GM12878 (cell line): ENCODE measurements around the gene ACTG1. TPM values are rescaled to one million over a fixed set of nuclear protein-coding genes. Genes with fewer than 3 reads are reported as not detected.

Source experiments
- ATAC-seq: fragments of 200-7000 bp; cut with Tn5 transposase; 3 replicates; pipeline ENCODE4 v1.9.1; 2020; ENCODE audit warnings: mild to moderate bottlenecking, moderate library complexity
- BruUV-seq: library from RNA; stranded (reverse); fragments of 400-500 nt; replicated peaks from 2 replicates; lab custom pipeline; 2021; lab: Mats Ljungman, UMichigan
- CTCF ChIA-PET: fragments of 300-600 bp; sonication (Branson Sonifier 250); formaldehyde crosslinking; extraction: SDS; loops from one replicate; lab custom pipeline; 2021; ENCODE audit warnings: inconsistent platforms; lab: Yijun Ruan, JAX
- POLR2A ChIA-PET: fragments of 350-600 bp; formaldehyde crosslinking; extraction: SDS; loops from one replicate; lab custom pipeline; 2021; ENCODE audit warnings: inconsistent platforms; lab: Charles Lee
- RAD21 ChIA-PET: fragments of 300-600 bp; sonication (Branson Sonifier 250); formaldehyde crosslinking; loops from one replicate; lab custom pipeline; 2023; ENCODE audit warnings: antibody characterized with exemption; ENCODE audit not compliant: unreplicated experiment; lab: Charles Lee
- SMC1A ChIA-PET: fragments of 300-600 bp; sonication (Branson Sonifier 250); formaldehyde crosslinking; loops from one replicate; lab custom pipeline; 2023; ENCODE audit not compliant: unreplicated experiment, uncharacterized antibody; lab: Charles Lee
- DNase-seq: peaks from one replicate; pipeline ENCODE4 v3.0.0-alpha.2; 2011; ENCODE audit warnings: low read depth, low spot score
- FAIRE-seq: peaks from 3 replicates; lab custom pipeline; 2011; peaks lifted over from hg19 to GRCh38; lab: Jason Lieb, UNC
- H2AFZ ChIP-seq: 2 replicates; pipeline ENCODE4 v1.6.0; 2011; ENCODE audit warnings: low read depth, low read length, control low read depth; ENCODE audit not compliant: control insufficient read depth
- H3K27ac ChIP-seq: 2 replicates; pipeline ENCODE4 v1.5.1; 2011; ENCODE audit warnings: control low read depth; ENCODE audit not compliant: control insufficient read depth, insufficient read depth
- H3K27me3 ChIP-seq, 2 experiments: replicated peaks in 1 of 2; 2 replicates each; pipeline versions ENCODE4 v1.6.0 to v1.6.1; 2011; ENCODE audit warnings: low read length in 1 of 2; ENCODE audit not compliant: control insufficient read depth in 2 of 2, insufficient read depth in 2 of 2
- H3K36me3 ChIP-seq, 2 experiments: 2 replicates each; pipeline ENCODE4 v1.5.1; 2011; ENCODE audit warnings: low read length in 1 of 2; ENCODE audit not compliant: control insufficient read depth in 2 of 2, insufficient read depth in 2 of 2
- H3K4me1 ChIP-seq: 2 replicates; pipeline ENCODE4 v1.6.1; 2011; ENCODE audit warnings: mild to moderate bottlenecking, low read length, moderate library complexity, mixed read lengths; ENCODE audit not compliant: control insufficient read depth, insufficient read depth
- H3K4me2 ChIP-seq: 2 replicates; pipeline ENCODE4 v1.6.0; 2011; ENCODE audit warnings: control low read depth; ENCODE audit not compliant: control insufficient read depth, insufficient read depth
- H3K4me3 ChIP-seq: fragments of 200-600 bp; sonication (generic); 2 replicates; pipeline ENCODE4 v1.5.1; 2016
- H3K79me2 ChIP-seq: 2 replicates; pipeline ENCODE4 v1.6.0; 2011; ENCODE audit warnings: low read length; ENCODE audit not compliant: control insufficient read depth, insufficient read depth
- H3K9ac ChIP-seq: 2 replicates; pipeline ENCODE4 v1.8.0; 2011; ENCODE audit warnings: low read length, control low read depth, mixed read lengths; ENCODE audit not compliant: control insufficient read depth, insufficient read depth
- H3K9me3 ChIP-seq: replicated peaks from 3 replicates; pipeline ENCODE4 v1.5.1; 2011; ENCODE audit warnings: mild to moderate bottlenecking, low read length; ENCODE audit not compliant: control insufficient read depth, insufficient read depth
- H4K20me1 ChIP-seq: 2 replicates; pipeline ENCODE4 v1.6.0; 2011; ENCODE audit not compliant: control insufficient read depth, insufficient read depth
- BRCA1 ChIP-seq: IDR thresholded peaks from 2 replicates; pipeline ENCODE4 v1.6.1; 2011; ENCODE audit warnings: low read depth, low read length, improper control_type of control experiment
- CBX5 ChIP-seq: sonication (generic); IDR thresholded peaks from 2 replicates; pipeline ENCODE4 v1.6.1; 2016; ENCODE audit warnings: low read depth, moderate library complexity, mild to moderate bottlenecking, inconsistent platforms
- CHD2 ChIP-seq: IDR thresholded peaks from 2 replicates; pipeline ENCODE4 v1.6.1; 2011; ENCODE audit warnings: low read depth, low read length, improper control_type of control experiment, borderline replicate concordance
- DPF2 ChIP-seq: fragments of 450-650 bp; IDR thresholded peaks from 2 replicates; pipeline ENCODE4 v1.6.1; 2017; ENCODE audit warnings: mild to moderate bottlenecking
- EGR1 ChIP-seq, 2 experiments: IDR thresholded peaks; 1 replicate in 1 of 2; 2 replicates in 1 of 2; pipeline ENCODE4 v1.6.1; 2011 to 2012; ENCODE audit warnings: low read depth in 2 of 2, low read length in 2 of 2, borderline replicate concordance in 1 of 2, mild to moderate bottlenecking in 1 of 2, moderate library complexity in 1 of 2
- HCFC1 ChIP-seq: fragments of 150-350 bp; IDR thresholded peaks from 2 replicates; pipeline ENCODE4 v1.6.1; 2014; ENCODE audit warnings: low read length
- IKZF2 ChIP-seq, 2 experiments: fragments of 450-650 bp; IDR thresholded peaks; 2 replicates each; pipeline ENCODE4 v1.6.1; 2017; ENCODE audit warnings: mild to moderate bottlenecking in 2 of 2, moderate library complexity in 2 of 2
- IRF4 ChIP-seq: IDR thresholded peaks from 2 replicates; pipeline ENCODE4 v1.6.1; 2011; ENCODE audit warnings: low read depth, low read length
- MEF2A ChIP-seq: IDR thresholded peaks from 2 replicates; pipeline ENCODE4 v1.6.1; 2011; ENCODE audit warnings: low read depth, mild to moderate bottlenecking, low read length, moderate library complexity; ENCODE audit not compliant: insufficient read depth
- MTA3 ChIP-seq: IDR thresholded peaks from 2 replicates; pipeline ENCODE4 v1.6.1; 2012; ENCODE audit warnings: low read length, inconsistent platforms, borderline replicate concordance
- NFIC ChIP-seq: IDR thresholded peaks from 2 replicates; pipeline ENCODE4 v1.6.1; 2012; ENCODE audit warnings: low read depth, mild to moderate bottlenecking, inconsistent platforms, low read length, moderate library complexity
- PAX5 ChIP-seq: IDR thresholded peaks from 2 replicates; pipeline ENCODE4 v1.6.1; 2011; ENCODE audit warnings: low read depth, low read length, borderline replicate concordance
- POLR2A ChIP-seq: IDR thresholded peaks from 2 replicates; pipeline ENCODE4 v1.6.1; 2011; ENCODE audit warnings: low read depth, mild to moderate bottlenecking, low read length
- RAD21 ChIP-seq: IDR thresholded peaks from 2 replicates; pipeline ENCODE4 v1.6.1; 2011; ENCODE audit warnings: mild to moderate bottlenecking, low read depth, low read length, moderate library complexity; ENCODE audit not compliant: insufficient read depth
- RUNX3 ChIP-seq: IDR thresholded peaks from 2 replicates; pipeline ENCODE4 v1.6.1; 2012; ENCODE audit warnings: low read length, inconsistent platforms
- SMARCA5 ChIP-seq: fragments of 450-650 bp; IDR thresholded peaks from 2 replicates; pipeline ENCODE4 v1.6.1; 2017; ENCODE audit warnings: mild to moderate bottlenecking
- SP1 ChIP-seq: IDR thresholded peaks from one replicate; pipeline ENCODE4 v1.6.1; 2011; ENCODE audit warnings: low read depth, low read length
- TCF3 ChIP-seq: IDR thresholded peaks from 2 replicates; pipeline ENCODE4 v1.6.1; 2012; ENCODE audit warnings: low read depth, mild to moderate bottlenecking, low read length, borderline replicate concordance; ENCODE audit not compliant: insufficient read depth
- YY1 ChIP-seq: IDR thresholded peaks from 2 replicates; pipeline ENCODE4 v1.6.1; 2011; ENCODE audit warnings: low read depth, mild to moderate bottlenecking, low read length
- ZBED1 ChIP-seq: IDR thresholded peaks from 2 replicates; pipeline ENCODE4 v1.6.1; 2016; ENCODE audit warnings: borderline replicate concordance
- WGBS: methylation state at CpG from one replicate; pipeline ENCODE4 v1.1.6; 2016; ENCODE audit warnings: low lambda C conversion rate; ENCODE audit not compliant: insufficient replicate concordance, insufficient coverage; ENCODE audit errors: missing lambda C conversion rate; 5-methylcytosine and 5-hydroxymethylcytosine counted together
- in situ Hi-C: fragments of 300-500 bp; cut with MboI; formaldehyde crosslinking; loops from 9 replicates; pipeline ENCODE4 v1.14.3; 2018; ENCODE audit warnings: mixed read lengths
- intact Hi-C: fragments of 100-400 bp; cut with micrococcal nuclease; formaldehyde crosslinking; loops from one replicate; pipeline ENCODE4 v1.14.2; 2022; ENCODE audit not compliant: unreplicated experiment
- polyA plus RNA-seq, 11 experiments: library from polyadenylated mRNA; depleted of rRNA in 4 of 11; unstranded in 6 of 11; stranded (reverse) in 5 of 11; fragments of >200 nt; fragmentation: Nextera tagmentation in 4 of 11; fragmentation: Illumina TruSeq in 1 of 11; extraction: Ambion mirVana in 4 of 11; extraction: Trizol in 1 of 11; gene quantifications; 1 replicate in 1 of 11; 2 replicates in 10 of 11; pipeline versions ENCODE4 v1.2.1 to v1.2.3, GENCODE V29; 2011 to 2016; ENCODE audit warnings: inconsistent platforms in 2 of 11, missing spikeins in 2 of 11, low read depth in 1 of 11
- total RNA-seq, 4 experiments: library from RNA; depleted of rRNA in 3 of 4; stranded (reverse); fragments of >200 nt in 3 of 4; fragmentation: Illumina TruSeq in 1 of 4; extraction: Trizol in 1 of 4; gene quantifications; 2 replicates each; pipeline versions ENCODE4 v1.2.1 to v1.2.3, GENCODE V29; 2013 to 2021
- TF ChIP-seq, protein P1 (sequence below): IDR thresholded peaks from 2 replicates; pipeline ENCODE4 v1.6.1; 2011; ENCODE audit warnings: low read depth, low read length, improper control_type of control experiment, borderline replicate concordance
- TF ChIP-seq, protein P2 (sequence below): IDR thresholded peaks from 2 replicates; pipeline ENCODE4 v1.6.1; 2011; ENCODE audit warnings: borderline replicate concordance, low read depth, mild to moderate bottlenecking, moderate library complexity, mixed read lengths, low read length; ENCODE audit not compliant: insufficient read depth; ENCODE audit errors: extremely low read length

ACTG1 gene
- total and polyA plus RNA-seq, 10 of the 15 experiments (the other 5 are each of a cell fraction or from before 2014, with no cell fraction given) = 810 to 6,105 (median 3,650) TPM

DNA sequence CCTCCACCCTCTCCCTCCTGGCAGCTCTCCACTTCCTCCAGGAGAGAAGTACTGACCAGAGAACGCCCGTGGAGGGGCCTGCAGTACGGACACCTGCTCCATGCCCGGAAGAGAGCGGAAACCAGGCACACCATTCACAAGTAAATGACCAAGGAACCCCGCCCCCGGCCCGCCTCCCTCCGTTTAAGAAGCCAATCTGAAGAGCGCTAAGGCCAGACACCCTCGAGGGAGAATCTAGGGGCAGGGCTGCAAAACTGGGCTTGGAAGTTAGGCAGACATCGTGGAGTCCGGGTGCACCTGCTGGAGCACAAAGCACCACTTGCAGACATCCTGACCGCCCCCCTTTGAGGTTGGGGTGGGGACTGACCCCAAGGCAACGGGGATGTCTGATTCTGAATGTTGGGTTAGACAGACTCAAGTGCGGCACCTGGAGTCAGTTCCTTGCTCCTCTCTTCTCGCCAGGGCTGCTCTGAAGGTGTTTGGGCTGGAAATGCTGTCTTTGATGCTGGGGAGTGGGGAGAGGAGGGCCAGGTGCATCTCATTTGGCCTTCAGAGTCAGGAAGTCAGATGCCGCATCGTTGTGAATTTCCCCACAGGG is 40.5 kb upstream of the ACTG1 start:
- H3K9me3 ChIP-seq = no peaks in the 10 kb centered on the region
- ATAC-seq = peak; percentile 86
- peak; percentile 53 for DNase-seq
- peaks cover 17 to 22% of the 10 kb centered on the region in 2 experiments; a peak in 3 of 4 replicates for H3K36me3 ChIP-seq
- RAD21 ChIA-PET = interaction anchor here (0.7 to 2.9 kb wide), 5 partner anchors 7 to 48 kb away, joined by 3 to 17 read pairs (median 4); no protein-coding TSS in a partner anchor
- peak overlapping the region; percentile 74 for H3K9ac ChIP-seq
- POLR2A ChIA-PET = interaction anchor here (0.6 to 3.0 kb wide), 6 partner anchors 9 to 60 kb away, joined by 3 to 34 read pairs (median 5); no protein-coding TSS in a partner anchor
- CTCF ChIA-PET = interaction anchor here (1.2 to 1.4 kb wide), 3 partner anchors 35 to 48 kb away, joined by 5 to 7 read pairs (median 6); no protein-coding TSS in a partner anchor
- peak overlapping the region; percentile 93 for H3K4me3 ChIP-seq
- H3K4me2 ChIP-seq = peak overlapping the region; percentile 86
- peak overlapping the region; percentile 51 for H2AFZ ChIP-seq
- peak; percentile 98 for FAIRE-seq
- no TSS peak for BruUV-seq
- in situ Hi-C loops = no loop called here
- H4K20me1 ChIP-seq = no peaks in the 10 kb centered on the region
- intact Hi-C loops = loop anchor here (2.0 kb wide), 1 partner anchor 36 kb away; no protein-coding TSS in a partner anchor
- WGBS = 1% methylated on average over 19 of the region's 19 CpGs
- H3K27me3 ChIP-seq = no peaks in the 10 kb centered on the region
- peak overlapping the region; percentile 58 for H3K27ac ChIP-seq
- H3K79me2 ChIP-seq = peaks cover 24% of the 10 kb centered on the region
- SMC1A ChIA-PET = interaction anchor here (0.8 to 1.7 kb wide), 5 partner anchors 30 to 69 kb away, joined by 3 to 6 read pairs (median 3); no protein-coding TSS in a partner anchor
- peaks cover 14% of the 10 kb centered on the region for H3K4me1 ChIP-seq
- no peak for TF ChIP-seq TCF3
- no peak for TF ChIP-seq DPF2
- 0 out of 2 replicates have a peak, but pooled peaks have one; percentile 12 for TF ChIP-seq SMARCA5
- no peak for TF ChIP-seq MEF2A
- no peak for TF ChIP-seq HCFC1
- TF ChIP-seq YY1 = peak; percentile 62; the same call in 1 of the 2 replicates
- no peak for TF ChIP-seq CHD2
- TF ChIP-seq IRF4 = no peak
- no peak for TF ChIP-seq CBX5
- 0 out of 2 replicates have a peak, but pooled peaks have one; percentile 36 for TF ChIP-seq POLR2A
- no peak for TF ChIP-seq BRCA1
- TF ChIP-seq IKZF2 (IDR thresholded peaks at IDR 0.05) = no peak
- TF ChIP-seq EGR1 (IDR thresholded peaks at IDR 0.05; ENCODE audit: borderline replicate concordance in 1 of 2, low read depth in 2 of 2, low read length in 2 of 2) = peak in 1 of 2 experiments; percentile 31; a peak in 1 of 3 replicates
- TF ChIP-seq MTA3 = no peak; the same call in 1 of the 2 replicates
- TF ChIP-seq ZBED1 = no peak
- TF ChIP-seq SP1 = no peak
- no peak for TF ChIP-seq PAX5
- TF ChIP-seq RAD21 = peak; percentile 12; the same call in 1 of the 2 replicates
- TF ChIP-seq, protein P1, sequence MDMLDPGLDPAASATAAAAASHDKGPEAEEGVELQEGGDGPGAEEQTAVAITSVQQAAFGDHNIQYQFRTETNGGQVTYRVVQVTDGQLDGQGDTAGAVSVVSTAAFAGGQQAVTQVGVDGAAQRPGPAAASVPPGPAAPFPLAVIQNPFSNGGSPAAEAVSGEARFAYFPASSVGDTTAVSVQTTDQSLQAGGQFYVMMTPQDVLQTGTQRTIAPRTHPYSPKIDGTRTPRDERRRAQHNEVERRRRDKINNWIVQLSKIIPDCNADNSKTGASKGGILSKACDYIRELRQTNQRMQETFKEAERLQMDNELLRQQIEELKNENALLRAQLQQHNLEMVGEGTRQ = no peak
- peak; percentile 23; the same call in 1 of the 2 replicates for TF ChIP-seq RUNX3
- no peak for TF ChIP-seq NFIC
- TF ChIP-seq, protein P2, sequence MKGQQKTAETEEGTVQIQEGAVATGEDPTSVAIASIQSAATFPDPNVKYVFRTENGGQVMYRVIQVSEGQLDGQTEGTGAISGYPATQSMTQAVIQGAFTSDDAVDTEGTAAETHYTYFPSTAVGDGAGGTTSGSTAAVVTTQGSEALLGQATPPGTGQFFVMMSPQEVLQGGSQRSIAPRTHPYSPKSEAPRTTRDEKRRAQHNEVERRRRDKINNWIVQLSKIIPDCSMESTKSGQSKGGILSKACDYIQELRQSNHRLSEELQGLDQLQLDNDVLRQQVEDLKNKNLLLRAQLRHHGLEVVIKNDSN = no peak
